Ovary (tissue), 10 donors: ENCODE measurements around the gene KCNJ16. TPM values are rescaled to one million over a fixed set of nuclear protein-coding genes. Genes with fewer than 3 reads are reported as not detected.

Experiments
- DNase-seq, 5 donors: peaks; one replicate each; pipeline ENCODE4 v3.0.0-alpha.2; 2019 to 2020
- H3K27ac ChIP-seq, 2 donors: fragments of 200-600 bp; one replicate each; pipeline versions ENCODE4 v1.5.1 to v1.8.0; 2019 to 2022
- H3K27me3 ChIP-seq: fragments of 200-600 bp; one replicate; pipeline ENCODE4 v1.8.0; 2022
- H3K36me3 ChIP-seq: fragments of 200-600 bp; sonication (generic); one replicate; pipeline ENCODE4 v1.5.1; 2019
- H3K4me1 ChIP-seq: one replicate; pipeline ENCODE4 v1.8.1; 2013; ENCODE audit warnings: mild to moderate bottlenecking, moderate library complexity; ENCODE audit not compliant: insufficient read depth
- H3K4me3 ChIP-seq: fragments of 200-600 bp; sonication (generic); one replicate; pipeline ENCODE4 v1.5.1; 2017
- H3K9me3 ChIP-seq, 2 donors: fragments of 200-600 bp in 1 of 2; sonication (generic) in 1 of 2; one replicate each; pipeline versions ENCODE4 v1.5.1 to v1.8.1; 2013 to 2019; ENCODE audit warnings: mild to moderate bottlenecking in 1 of 2, moderate library complexity in 1 of 2
- EP300 ChIP-seq: sonication (generic); formaldehyde crosslinking; IDR thresholded peaks from one replicate; pipeline ENCODE4 v1.6.1; 2017; ENCODE audit warnings: antibody characterized with exemption
- POLR2A ChIP-seq: fragments of 450-650 bp; IDR thresholded peaks from one replicate; pipeline ENCODE4 v1.6.1; 2017; ENCODE audit warnings: antibody characterized with exemption, mild to moderate bottlenecking, moderate library complexity
- WGBS, 3 donors: extraction: QIAGEN DNeasy Blood & Tissue Kit in 1 of 3; methylation state at CpG; one replicate each; pipeline versions ENCODE4 v1.1.5 to v1.1.7; 2013 to 2017; 5-methylcytosine and 5-hydroxymethylcytosine counted together
- intact Hi-C, 4 donors: fragments of 100-400 bp; cut with DNase I; formaldehyde crosslinking; loops; one replicate each; pipeline versions ENCODE4 v1.11.0 to v1.15.1; 2022 to 2023
- long read RNA-seq, 3 donors: library from polyadenylated mRNA in 2 of 3; unstranded in 2 of 3; transcript quantifications; one replicate each; pipeline ENCODE4 v2.0.0 and lab custom pipeline, GENCODE V29; 2021 to 2026
- polyA plus RNA-seq, 2 donors: library from polyadenylated mRNA; stranded (reverse); fragments of 200-250 nt in 1 of 2; fragments of 350-450 nt in 1 of 2; fragmentation: Illumina TruSeq in 1 of 2; extraction: RNeasy Lipid Tissue Mini Kit (QIAGEN cat#74804) in 1 of 2; gene quantifications; one replicate each; pipeline ENCODE4 v1.2.3, GENCODE V29; 2013 to 2014
- total RNA-seq, 7 donors: library from RNA; depleted of rRNA in 2 of 7; stranded (reverse); fragments of >200 nt in 2 of 7; fragmentation: NEBNext Ultra II Directional in 3 of 7; extraction: Animal tissue kit (Norgen Biotek cat#: 25700) in 3 of 7; gene quantifications; one replicate each; pipeline versions ENCODE4 v1.1.0 to v1.2.4, GENCODE V29; 2016 to 2023
- TF ChIP-seq, protein P1 (sequence below), 3 donors: fragments of 450-650 bp in 2 of 3; fragments of 200-600 bp in 1 of 3; IDR thresholded peaks; one replicate each; pipeline versions ENCODE4 v1.5.1 to v1.8.0; 2016 to 2022; ENCODE audit warnings: antibody characterized with exemption in 3 of 3, mild to moderate bottlenecking in 1 of 3
- donor health status: DM: no; HTN: no; CAD: no; lungs with moderate emphysema.
- donor health status: DM: no; HTN: no; CAD: no.
- donor health status: Bipolar disorder and iron deficiency.
- donor health status: DM: yes; HTN: yes; CAD: no.
- donor health status: DM: no; HTN: no; CAD: no.
- donor health status: DM: yes; HTN: yes; CAD: no.

The KCNJ16 gene
- total RNA-seq (1 to 10 TPM in 2 of 7 donors, under 1 TPM in 4, not detected in 1; 0.12 to 3.3 (median 0.25) TPM), polyA plus RNA-seq (1 to 10 TPM in 1 of 2 donors, under 1 TPM in 1; 0.04 to 7.2 TPM)
- long read RNA-seq, donor 1, result 0 reads
- long read RNA-seq, donor 2, full-length matches to known transcripts, result 1 of 1 reads
- long read RNA-seq, donor 2, partial matches to known transcripts, result 0 of 1 reads
- long read RNA-seq, donor 2, other reads (novel, unspliced or antisense), result 0 of 1 reads
- long read RNA-seq, donor 3, partial matches to known transcripts, result 0 of 1 reads
- long read RNA-seq, donor 3, other reads (novel, unspliced or antisense), result 0 of 1 reads

DNA sequence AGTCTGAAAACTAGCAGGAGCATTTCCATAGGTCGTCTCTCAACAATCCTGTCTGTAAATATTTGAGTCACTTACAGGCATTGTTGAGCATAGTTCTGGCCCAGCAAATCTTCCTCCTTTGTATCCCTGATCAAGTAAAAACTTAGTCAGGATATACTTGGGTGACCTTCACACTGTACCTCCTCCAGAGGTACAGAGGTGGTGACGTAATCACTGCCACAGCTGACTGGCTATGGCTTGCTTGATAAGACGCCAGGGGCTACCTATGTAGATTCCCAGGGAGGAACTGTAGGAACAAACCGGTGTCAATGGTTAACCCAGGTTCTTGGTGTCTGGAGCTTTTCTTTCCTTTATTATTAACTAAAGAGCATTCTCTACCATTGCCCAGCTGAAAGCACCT lies at the start of gene KCNJ16:
KCNJ16 (plus strand) TSS at position 270 of the 400 bp plus-strand sequence. CDS start 56,863 bp downstream, outside the sequence.
- H3K9me3 ChIP-seq, result no peaks in the 10 kb centered on the region
- intact Hi-C loops, result no loop called here
- TF ChIP-seq POLR2A (no peak), EP300 (no peak)
- TF ChIP-seq, protein P1, sequence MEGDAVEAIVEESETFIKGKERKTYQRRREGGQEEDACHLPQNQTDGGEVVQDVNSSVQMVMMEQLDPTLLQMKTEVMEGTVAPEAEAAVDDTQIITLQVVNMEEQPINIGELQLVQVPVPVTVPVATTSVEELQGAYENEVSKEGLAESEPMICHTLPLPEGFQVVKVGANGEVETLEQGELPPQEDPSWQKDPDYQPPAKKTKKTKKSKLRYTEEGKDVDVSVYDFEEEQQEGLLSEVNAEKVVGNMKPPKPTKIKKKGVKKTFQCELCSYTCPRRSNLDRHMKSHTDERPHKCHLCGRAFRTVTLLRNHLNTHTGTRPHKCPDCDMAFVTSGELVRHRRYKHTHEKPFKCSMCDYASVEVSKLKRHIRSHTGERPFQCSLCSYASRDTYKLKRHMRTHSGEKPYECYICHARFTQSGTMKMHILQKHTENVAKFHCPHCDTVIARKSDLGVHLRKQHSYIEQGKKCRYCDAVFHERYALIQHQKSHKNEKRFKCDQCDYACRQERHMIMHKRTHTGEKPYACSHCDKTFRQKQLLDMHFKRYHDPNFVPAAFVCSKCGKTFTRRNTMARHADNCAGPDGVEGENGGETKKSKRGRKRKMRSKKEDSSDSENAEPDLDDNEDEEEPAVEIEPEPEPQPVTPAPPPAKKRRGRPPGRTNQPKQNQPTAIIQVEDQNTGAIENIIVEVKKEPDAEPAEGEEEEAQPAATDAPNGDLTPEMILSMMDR (IDR thresholded peaks at IDR 0.05), result no peak
- no peaks in the 10 kb centered on the region for H3K27me3 ChIP-seq
- DNase-seq, result no peak
- peak within 1 kb of the TSS in 1 of 2 donors; percentile 47 for H3K27ac ChIP-seq
- WGBS, 3 donors, result 73 to 88% (median 75%) methylated on average over 4 of the region's 4 CpGs
- peaks cover 12% of the 10 kb centered on the region for H3K4me1 ChIP-seq
- H3K4me3 ChIP-seq, result no peak within 1 kb of the TSS
- no peaks in the 10 kb centered on the region for H3K36me3 ChIP-seq

DNA sequence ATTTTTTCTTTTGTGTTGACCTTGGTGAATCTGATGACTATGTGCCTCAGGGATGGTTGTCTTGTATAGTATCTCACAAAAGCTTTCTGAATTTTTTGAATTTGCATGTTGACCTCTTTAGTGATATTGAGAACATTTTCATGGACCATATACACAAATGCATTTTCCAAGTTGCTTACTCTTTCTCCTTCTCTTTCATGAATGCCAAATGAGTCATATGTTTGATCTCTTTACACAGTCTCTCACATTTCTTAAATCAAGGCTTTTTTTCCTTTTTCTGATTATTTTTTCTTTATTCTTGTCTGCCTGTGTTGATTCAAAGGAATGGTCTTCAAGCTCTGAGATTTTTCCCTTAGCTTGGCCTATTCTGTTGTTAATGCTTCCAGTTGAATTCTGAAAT lies 46.6 kb upstream of the KCNJ16 start:
- no peak for DNase-seq
- TF ChIP-seq, protein P1 (IDR thresholded peaks at IDR 0.05), result no peak
- no peak for TF ChIP-seq EP300
- no peak for TF ChIP-seq POLR2A
- no peak overlapping the region for H3K4me3 ChIP-seq
- no peaks in the 10 kb centered on the region for H3K4me1 ChIP-seq
- intact Hi-C loops, result no loop called here
- no peaks in the 10 kb centered on the region for H3K36me3 ChIP-seq
- H3K27me3 ChIP-seq, result no peaks in the 10 kb centered on the region
- H3K27ac ChIP-seq, result no peak overlapping the region
- no peaks in the 10 kb centered on the region for H3K9me3 ChIP-seq

DNA sequence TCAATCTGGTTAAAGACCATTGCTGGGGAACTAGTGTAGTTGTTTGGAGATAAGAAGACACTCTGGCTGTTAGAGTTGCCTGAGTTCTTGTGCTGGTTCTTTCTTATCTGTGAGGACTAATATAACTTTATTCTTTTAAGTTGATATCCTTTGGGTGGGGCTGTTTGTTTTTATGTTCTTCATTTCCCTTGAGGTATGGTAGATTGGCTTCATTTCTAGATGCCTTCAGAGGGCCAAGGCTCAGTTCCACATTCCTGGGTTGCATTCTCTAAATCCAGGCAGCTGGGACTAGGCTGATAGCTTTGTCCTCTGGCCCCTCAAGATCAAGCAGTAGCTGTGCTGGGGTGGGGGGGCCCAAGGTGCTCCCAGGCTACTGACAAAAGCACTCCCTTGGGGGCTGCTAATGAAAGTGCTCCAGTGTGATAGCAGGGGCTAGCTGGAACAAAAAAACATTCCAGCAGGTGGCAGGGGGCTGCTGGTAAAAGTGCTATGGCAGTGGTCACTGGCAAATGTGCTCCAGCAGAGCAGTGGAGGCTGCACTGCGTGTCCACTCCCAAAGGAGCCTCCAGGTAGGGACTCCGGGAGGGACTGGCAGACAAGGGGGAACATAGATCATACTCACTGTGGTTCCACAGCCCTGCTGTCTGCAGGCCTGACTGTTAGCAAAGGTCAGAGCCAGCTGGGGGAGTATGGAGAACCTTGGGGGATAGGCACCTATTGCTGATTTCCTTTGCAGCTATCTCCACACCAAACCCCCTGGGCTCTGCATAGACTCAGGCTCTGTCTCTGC lies 45.9 kb upstream of the KCNJ16 start:
- TF ChIP-seq EP300, result no peak
- TF ChIP-seq POLR2A, result no peak
- TF ChIP-seq, protein P1 (IDR thresholded peaks at IDR 0.05), result no peak
- WGBS, 3 donors, result 89 to 99% (median 91%) methylated on average over 2 of the region's 2 CpGs

DNA sequence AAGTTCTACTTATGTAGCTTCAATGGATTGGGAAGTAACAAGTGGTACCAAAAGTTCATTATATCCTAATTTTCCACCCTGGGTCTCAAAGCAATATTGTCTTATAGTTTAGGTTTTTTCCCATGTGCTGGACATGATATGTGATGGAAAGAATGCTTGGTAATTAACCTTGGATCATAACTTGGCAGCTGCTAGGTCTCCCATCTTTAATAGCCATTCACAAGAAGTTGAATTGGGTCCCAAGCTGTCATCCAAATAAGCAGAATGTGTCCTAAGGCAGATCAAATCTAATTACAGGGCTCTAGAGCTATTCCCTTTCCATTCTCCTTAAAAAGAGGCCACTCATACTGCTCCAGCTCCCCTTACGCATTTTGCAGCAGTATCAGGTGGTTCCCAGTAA lies 44.7 kb upstream of the KCNJ16 start:
- no peak for TF ChIP-seq EP300
- TF ChIP-seq, protein P1 (IDR thresholded peaks at IDR 0.05), result no peak
- no peak for TF ChIP-seq POLR2A
- intact Hi-C loops, result no loop called here
- H3K4me1 ChIP-seq, result no peaks in the 10 kb centered on the region
- H3K9me3 ChIP-seq, result no peaks in the 10 kb centered on the region
- DNase-seq, result no peak
- H3K27ac ChIP-seq, result no peak overlapping the region
- no peaks in the 10 kb centered on the region for H3K36me3 ChIP-seq
- H3K4me3 ChIP-seq, result no peak overlapping the region
- no peaks in the 10 kb centered on the region for H3K27me3 ChIP-seq
- 91 to 97% (median 96%) methylated on average over 1 of the region's 1 CpG for WGBS, 3 donors

More for the DNA sequence above, 45.9 kb upstream of the KCNJ16 start:
- H3K4me3 ChIP-seq, result no peak overlapping the region
- no peak overlapping the region for H3K27ac ChIP-seq
- DNase-seq, result no peak
- H3K9me3 ChIP-seq, result no peaks in the 10 kb centered on the region
- intact Hi-C loops, result no loop called here
- no peaks in the 10 kb centered on the region for H3K27me3 ChIP-seq
- H3K4me1 ChIP-seq, result no peaks in the 10 kb centered on the region
- no peaks in the 10 kb centered on the region for H3K36me3 ChIP-seq
